HL-60/S4 treated with phorbol 12-myristate 13-acetate at 8.2 ng/mL for 4 days and 3 days (cell line): ENCODE results near the gene NME9.

Experiments used
- in situ Hi-C: fragments of 300-500 bp; cut with MboI; formaldehyde crosslinking; loops from 2 replicates; pipeline ENCODE4 v1.15.0; 2022; ENCODE audit warnings: low sequenced_read_pairs

NME9 gene

DNA sequence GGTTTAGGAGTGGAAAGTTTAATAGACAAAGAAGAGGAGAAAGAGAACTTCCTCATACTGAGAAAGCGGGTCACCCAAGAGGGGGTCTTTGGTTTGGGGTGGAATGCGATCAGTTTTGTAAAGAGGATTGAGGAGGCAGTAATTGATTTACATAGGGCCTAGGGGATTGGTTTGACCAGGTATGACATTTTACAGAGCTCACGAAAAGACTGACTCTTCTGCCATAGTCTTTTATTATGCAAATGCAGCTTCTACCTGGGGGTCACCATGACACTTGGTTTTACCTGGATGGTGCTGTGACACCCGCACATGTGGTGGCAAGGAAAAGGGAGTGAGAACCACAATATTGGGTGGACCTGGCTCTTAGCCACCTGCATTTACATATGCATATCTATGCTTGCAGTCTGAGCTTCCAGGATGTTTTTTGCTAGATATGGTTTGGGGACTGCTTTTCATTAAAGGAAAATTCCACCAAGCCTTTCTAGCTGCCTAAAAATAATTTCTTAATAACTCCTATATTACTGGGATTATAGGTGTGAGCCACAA lies 6.9 kb upstream of the NME9 start:
- in situ Hi-C loops: no loop called here

DNA sequence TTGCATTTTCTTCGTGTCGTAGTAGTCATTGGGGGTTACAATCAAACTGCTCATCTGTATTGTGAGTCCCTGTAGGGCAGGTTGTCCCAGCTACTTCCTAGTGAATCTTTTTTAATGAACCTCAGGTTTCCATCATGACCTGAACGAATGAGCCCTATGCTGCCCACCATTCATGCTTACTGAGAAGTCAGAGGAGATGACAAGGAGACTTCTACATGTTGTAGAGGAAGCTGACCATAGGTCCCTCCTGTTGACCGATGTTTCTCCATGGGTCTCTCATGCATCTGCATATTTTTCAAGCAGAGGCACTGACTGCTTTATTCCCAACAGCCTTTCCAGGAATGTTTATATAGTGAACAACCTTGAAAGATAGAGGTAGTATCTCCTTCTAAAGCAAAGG lies 5.0 kb upstream of the NME9 start:
- in situ Hi-C loops: no loop called here

DNA sequence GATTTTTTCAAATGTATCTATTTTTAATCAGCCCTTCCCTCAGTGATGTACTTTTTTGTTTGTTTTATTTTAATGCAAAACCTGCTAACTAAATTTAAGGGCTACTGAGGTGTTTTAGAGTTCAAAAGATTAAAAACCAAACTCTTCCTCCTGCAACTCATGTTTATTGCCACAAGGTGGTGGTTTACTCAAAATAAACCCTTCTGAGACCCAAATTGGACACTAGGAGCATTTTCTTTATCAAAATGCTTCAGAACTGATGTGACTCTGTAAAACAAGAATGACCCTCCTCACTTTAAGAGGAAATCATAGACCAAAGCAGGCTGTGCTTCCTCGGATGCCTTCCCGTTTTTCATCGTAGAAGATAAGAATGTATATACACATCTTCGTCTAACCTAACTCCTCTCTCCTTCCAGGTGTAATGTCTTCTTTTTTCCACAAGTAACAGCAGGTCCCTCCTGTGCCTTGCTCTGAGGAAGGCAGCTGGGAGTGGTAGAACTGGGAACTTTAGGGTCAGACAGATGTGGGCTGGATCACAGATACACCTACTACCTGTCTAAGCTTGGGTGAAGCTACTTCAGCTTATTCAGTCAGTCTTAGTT lies 2.9 kb upstream of the NME9 start:
- in situ Hi-C loops: no loop called here

DNA sequence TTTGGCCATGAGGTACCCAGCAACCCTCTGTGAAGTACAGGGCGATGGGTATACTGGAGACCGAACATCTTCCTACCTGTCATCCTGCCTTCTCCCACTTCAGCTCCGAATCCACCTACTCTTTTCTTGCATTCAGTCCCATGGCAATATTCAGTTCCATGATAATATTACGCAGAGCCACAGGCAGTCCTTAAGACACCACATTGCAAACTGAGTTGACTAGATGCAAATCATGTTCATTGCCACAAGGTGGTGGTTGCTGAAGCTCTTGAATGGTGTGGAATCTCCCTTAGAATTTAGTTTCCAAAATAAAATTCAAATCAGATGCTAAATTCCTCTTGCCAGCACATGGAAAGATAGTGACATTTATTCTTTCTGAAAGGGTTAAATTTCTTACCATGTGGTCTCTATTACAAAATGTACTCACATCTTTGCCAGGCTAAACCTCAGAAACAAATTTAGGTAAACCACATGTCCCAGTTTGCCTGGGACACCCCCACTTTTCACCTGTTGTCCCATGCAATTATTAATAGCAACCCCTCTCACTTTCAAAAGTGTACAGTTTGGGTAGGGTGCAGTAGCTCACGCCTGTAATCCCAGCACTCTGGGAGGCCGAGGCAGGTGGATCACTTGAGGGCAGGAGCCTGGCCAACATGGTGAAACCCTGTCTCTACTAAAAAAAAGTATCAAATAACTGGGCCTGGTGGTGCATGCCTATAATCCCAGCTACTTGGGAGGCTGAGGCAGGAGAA lies 1.7 kb upstream of the NME9 start:
- in situ Hi-C loops: no loop called here

DNA sequence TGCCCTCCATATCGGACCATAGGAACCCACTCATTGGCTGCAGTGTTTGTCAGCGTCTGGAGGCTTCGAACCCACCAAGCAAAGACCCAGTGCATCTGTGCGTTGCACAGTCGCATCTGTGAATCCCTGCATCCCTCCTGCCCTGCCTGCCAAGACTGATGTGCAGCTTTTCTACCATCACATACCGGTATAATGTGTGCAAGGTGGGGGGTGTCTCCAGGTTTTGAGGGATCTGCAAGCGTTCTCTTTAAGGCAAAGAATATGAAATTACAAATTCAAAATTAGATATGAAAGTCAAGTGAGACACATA lies 288 bp upstream of the NME9 start:
- in situ Hi-C loops: no loop called here

DNA sequence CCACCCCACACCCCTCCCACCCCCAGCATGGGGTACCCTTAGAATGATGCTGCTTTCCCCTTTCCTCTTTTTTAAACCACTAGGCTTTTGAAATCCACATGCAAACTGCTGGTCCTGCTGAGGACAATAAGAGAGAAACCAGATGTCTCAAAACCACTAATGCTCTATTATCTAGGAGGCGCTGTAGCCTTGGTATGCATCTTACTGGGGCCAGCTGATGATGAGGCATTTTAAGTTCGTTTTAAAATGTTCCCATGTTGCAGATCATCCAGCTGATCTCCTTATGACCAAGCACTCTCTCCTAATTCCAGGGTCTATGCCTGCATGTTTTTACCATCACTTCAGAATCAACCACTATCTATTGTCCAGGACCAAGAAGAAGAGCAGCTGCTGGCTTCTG lies 1.3 kb downstream of the NME9 start:
- in situ Hi-C loops: no loop called here

DNA sequence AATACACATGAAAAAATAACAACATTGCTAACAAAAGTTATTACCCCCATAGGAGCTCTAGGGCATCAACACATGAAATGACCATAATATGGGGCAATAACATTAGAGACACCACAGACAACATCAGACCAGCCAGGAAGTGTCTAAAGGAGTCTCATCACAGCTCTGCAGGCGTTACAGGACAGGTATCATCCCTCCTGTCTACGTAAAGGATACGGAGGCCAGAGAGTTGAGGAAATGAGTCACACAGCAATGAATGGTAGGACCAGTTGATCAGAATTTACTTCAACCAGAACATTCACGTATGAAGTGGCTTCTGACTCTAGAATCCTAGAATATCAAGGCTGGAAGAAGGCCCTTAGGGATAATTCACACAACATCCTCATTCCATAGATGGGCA lies 1.8 kb downstream of the NME9 start:
- in situ Hi-C loops: no loop called here

DNA sequence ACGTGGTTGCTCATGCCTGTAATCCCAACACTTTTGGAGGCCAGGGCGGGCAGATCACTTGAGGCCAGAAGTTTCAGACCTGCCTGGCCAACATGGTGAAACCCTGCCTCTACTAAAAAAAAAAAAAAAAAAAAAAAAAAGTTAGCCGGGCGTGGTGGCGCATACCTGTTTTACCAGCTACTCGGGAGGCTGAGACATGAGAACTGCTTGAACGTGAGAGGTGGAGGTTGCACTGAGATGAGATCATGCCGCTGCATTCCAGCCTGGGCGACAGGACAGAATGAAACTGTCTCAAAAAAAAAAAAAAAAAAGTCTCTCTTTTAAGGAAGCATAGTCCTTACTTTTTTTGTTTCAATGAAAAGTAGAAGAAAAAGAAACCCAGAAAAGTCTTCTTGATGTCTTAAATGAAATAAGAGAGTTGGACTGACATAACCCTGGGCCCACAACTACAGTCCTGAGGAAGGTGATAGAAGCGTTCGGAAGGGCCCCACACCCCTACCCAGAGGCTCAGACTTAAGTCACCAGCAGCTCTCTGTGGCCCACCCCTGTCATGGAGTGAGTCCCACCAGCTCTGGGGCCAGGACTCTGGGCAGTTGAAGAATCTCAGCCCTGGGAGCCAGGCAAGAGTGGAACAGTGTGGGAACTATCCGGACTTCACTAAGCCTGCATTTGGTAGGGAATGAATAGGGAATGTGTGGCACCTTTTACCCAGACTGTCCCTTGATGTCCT lies 2.6 kb downstream of the NME9 start:
- in situ Hi-C loops: no loop called here

DNA sequence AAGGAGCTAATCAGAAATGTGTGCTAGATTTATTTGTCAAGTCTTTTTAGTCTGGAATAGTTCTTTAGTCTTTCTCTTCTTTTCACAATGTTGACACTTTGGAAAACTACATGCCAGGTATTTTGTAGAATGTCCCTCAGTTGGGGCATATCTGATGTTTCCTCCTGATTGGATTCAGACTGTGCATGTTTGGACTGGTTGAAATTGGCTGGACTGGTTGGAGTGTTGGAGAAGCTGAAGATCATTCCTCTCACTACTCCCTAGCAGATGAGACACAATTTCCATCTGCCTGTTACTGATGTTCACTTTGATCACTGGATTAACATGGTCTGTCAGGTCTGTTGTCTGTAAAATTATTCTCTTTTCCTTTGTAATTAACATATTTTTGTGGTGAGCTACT lies 3.7 kb downstream of the NME9 start:
- in situ Hi-C loops: no loop called here

DNA sequence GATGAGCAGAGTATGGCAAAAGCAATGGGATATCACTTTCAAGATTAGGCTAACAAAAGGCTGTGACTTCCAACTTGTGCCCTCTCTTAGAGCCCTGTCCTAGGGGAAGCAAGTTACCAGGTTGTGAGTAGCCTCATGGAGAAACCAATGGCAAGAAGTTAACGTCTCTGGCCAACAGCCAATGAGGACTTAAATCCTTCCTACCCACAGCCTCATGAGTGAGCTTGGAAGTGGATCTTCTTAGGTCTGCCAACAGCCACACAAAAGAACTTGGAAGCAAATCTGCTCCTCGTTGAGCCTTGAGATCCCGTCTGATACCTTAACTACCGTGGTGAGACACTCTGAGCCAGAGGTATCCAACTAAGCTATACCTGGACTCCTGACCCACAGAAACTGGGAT lies 5.7 kb downstream of the NME9 start:
- in situ Hi-C loops: no loop called here

DNA sequence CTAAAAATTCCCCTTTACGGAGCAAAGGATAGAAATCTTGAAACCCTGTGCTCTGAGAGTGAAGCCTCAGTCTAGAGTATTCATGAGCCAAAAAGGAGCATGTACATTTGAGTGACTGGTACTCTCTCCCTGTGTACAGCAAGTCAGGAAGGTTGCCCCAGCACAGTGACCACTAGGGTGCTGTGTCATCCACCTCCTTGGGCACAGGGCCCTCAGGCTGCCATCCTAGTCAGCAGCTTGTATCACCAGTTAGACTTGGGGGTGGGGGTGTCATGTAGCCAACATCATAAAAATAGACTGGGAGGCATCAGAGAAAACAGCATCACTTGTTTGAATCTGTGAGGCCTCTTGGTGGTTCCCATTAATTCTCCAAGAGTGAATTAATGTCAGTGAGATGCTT lies 12.0 kb downstream of the NME9 start:
- in situ Hi-C loops: no loop called here

DNA sequence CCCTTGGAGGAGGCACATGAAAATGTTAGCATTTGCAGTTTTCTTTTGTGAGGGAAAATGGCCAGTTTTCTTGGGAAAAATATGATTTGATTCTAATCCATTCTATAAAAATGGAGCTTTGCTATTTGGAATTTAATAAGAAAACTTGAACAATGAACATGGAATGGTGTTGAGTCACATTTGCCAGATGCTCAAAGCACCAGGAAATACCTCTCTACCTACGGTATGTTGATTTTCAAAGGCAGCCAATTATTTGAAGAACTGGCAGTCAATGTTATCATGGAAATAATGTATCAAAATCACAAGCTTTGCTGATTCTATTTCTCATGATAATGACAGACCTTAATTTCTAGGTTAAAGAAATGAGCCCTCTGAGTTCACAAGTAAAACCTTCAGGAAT lies 14.9 kb downstream of the NME9 start:
- in situ Hi-C loops: no loop called here

DNA sequence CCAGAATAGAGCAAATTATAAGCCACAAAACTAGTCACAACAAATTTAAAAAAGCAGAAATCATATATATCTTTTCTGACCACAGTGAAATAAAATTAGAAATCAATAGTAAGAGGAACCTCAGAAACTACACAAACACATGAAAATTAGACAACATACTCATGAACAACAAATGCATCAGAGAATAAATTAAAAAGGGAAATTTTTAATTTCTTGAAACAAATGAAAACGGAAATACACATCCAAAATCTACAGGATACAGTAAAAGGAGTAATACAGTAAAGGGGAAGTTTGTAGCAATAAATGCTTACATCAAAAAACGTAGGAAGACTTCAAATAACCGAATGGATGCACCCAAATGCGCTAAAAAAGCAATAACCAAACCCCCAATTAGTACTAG lies 19.2 kb downstream of the NME9 start:
- in situ Hi-C loops: no loop called here

DNA sequence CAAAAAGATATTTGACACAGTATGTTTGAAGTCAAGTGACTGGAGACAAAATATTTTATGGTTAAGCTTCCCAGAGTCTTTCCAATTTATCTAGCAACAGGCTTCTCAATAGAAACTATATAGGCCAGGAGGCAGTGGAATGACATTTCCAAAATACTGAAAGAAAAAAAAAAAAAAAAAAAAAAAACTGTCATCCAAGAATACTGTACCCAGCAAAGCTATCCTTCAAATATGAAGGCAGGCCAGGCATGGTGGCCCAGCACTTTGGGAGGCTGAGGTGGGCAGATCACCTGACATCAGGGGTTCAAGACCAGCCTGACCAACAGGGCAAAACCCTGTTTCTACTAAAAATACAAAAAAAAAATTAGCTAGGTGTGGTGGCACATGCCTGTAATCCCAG lies 20.9 kb downstream of the NME9 start:
- in situ Hi-C loops: no loop called here

DNA sequence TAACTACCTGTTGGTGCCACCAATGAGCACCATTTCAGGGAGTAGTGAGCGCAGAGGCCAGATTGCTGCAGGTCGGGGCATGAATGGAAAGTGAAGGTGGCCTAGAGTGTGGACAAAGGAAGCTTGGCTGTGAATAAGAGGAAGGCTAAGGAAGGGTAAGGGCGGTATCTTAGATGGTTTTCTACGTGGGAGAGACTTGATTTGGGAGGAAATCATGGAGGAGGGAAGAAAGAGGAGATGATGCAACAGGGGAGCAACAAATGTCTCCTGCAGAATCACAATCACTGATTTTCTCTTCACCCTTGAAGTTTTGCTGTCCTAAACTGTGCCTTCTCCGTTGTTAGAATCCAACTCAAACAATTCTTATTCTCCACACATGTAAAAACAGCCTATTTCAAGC lies 21.8 kb downstream of the NME9 start:
- in situ Hi-C loops: no loop called here

DNA sequence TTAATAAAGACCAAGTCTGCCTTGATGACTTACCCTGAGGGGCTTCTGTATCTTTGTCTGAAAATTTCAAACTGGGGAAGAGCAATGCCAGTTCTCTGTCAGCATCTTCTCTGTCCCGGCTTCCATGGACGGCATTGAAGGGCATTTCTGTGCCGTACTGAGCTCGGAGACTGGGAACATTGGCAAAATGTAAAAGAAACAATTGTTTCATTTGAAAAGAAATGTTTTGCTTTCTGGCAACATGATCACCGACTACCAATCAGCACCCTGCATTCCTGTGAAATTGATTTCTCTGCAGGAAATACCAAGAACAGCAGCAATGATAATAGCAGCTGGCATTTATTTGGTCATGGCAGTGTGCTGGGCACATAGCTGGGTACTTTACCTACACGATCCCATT lies 26.2 kb downstream of the NME9 start:
- in situ Hi-C loops: no loop called here

DNA sequence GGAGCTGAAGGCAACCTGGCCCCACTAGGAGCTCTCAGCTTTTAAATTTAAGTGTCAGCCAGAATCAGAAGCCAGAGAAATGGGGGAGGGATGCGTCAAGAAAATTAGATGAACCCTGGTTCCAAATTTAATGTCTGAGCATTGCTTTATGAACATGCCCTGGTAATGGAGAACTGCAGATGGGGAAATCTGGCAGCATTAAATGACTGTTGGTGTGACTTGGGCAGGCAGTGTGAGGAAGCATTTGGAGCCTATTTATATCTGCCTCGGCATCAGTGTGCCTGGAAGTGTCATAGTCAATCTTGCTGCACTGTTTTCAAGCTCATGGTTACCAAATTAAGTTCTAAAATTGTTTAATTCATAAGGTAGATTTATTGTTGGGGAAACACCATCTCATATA lies 29.0 kb downstream of the NME9 start:
- in situ Hi-C loops: no loop called here

DNA sequence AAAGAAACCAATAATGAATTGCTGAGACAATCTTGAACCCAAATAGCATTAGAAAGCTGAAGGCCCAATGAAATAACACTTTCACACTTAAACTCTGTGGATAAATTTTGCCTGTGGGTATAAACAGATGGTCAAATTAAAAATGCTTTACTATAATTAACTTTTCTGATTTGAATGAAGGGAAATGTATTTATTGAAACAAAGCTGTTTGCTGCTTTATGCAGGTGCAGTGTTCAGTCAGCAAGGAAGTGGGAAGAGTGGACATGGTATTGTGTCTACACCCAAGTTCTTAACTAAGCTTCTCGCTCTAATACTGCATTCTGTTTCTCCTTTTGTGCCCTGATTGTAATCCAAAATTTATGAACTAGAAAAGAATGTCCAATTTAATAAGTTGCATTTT lies 31.8 kb downstream of the NME9 start:
- in situ Hi-C loops: no loop called here

DNA sequence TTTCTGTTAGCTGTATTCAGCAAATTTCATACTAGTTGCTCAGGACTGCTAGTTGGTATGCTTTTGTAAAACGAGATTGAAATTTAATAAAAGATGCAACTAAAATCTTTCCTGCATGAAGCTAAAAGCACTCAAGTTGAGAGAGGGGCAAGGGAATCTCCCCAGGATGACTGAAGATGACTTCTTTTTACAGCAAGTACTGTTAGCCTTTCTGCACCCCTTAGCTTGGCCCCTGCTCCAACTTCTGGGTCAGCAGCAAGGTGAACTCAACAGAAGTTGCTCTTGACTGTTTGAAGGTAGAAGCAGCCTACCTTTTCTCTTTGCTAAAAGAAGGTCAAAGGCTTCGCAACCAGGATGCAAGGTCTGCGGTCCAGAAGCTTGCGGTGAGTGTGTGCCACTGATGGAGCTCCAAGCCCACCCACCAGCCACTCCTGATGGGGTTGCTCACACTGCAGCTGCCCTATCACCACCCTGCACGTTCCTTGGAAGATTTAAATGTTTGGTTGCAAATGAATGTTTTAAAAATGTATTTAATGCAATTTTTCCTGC lies 32.5 kb downstream of the NME9 start:
- in situ Hi-C loops: no loop called here

DNA sequence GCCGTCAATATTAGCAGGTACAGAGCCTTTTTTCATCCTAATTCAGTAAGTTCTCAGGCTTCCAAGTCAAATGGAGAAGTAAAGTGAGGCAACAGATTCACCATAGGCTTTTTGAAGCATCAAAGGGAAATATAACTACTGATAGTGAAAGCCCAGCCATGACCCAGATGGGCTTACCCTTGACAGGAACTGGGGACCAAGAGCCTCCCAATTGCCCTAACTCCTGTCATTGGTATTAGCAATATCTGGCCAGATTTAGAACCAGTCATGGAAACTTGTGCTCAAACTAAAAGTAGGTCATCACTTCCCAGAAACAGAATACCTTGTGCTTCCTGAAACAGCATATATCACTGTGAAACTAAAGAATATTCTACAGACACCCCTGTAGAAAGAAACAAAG lies 33.0 kb downstream of the NME9 start:
- in situ Hi-C loops: no loop called here

DNA sequence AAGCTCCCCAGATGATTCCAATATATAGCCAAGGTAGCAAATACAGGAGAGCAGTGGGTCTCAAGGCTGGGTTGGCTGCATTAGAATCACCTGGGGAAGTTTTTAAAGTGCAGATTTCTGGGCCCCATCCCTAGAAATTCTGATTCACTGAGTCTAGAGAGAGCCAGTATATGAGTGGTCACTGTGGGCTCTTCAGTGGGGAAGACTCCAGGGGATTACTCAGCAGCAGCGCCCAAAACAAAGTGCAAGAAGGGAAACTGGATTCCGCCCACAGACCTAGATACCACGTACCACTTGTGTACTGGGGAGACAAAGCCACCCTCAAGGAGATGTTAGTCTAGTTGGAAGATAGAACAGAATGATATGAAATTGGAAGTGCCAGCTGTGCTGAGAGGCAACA lies 40.0 kb downstream of the NME9 start:
- in situ Hi-C loops: no loop called here

DNA sequence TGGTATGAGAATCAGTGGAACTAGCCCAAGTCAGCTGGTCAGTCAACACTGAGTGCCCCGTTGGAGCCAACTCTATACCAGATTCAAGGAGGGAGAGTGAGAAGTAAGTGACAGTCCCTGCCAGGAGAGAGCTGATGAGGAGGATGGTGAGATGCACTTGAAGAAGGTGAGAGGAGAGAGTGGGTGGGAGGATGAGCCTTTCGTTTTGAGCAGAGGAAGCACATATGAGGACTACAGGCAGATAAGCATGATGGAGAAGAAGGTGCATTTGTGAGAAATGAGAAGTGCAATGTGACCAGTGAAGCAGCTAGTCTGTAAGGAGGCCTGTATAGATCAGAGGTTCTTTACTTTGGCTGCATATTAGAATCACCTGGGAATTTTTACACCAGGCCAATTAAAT lies 40.4 kb downstream of the NME9 start:
- in situ Hi-C loops: no loop called here
